HG02981 (cell line): ENCODE data around the gene GKN2.
"Not testable (repeated sequence)": the region's sequence is repeated elsewhere in the genome, so short reads cannot be mapped to it uniquely, and the experiment has no call there.

ENCODE experiments used
- ATAC-seq: cut with Tn5 transposase; IDR thresholded peaks from one replicate; pipeline ENCODE4 v1.9.1; 2021; ENCODE audit warnings: mild to moderate bottlenecking, moderate library complexity; ENCODE audit not compliant: unreplicated experiment

Gene GKN2

GRCh38 chr2:68900496-68901198 is 52.0 kb downstream of the GKN2 start:
- no peak for ATAC-seq

- ATAC-seq = not testable (repeated sequence)
These were observed 56.7 kb downstream of the GKN2 start for GRCh38 chr2:68895981-68896380.
